Activated B cell treated with CpG ODN at 0.5 μM for 24 hours (primary cell): ENCODE measurements around the gene IFTAP. TPM values are rescaled to one million over a fixed set of nuclear protein-coding genes. Genes with fewer than 3 reads are reported as not detected.

Experiments used
- ATAC-seq: fragments of 200-7000 bp; cut with Tn5 transposase; one replicate; pipeline ENCODE4 v1.10.0; 2021; ENCODE audit warnings: low read depth, mild to moderate bottlenecking, moderate library complexity
- CTCF ChIA-PET: fragments of 350-600 bp; sonication (Branson Sonifier 250); formaldehyde crosslinking; loops from one replicate; lab custom pipeline; 2021; ENCODE audit warnings: antibody characterized with exemption; lab: Charles Lee
- POLR2A ChIA-PET: fragments of 350-600 bp; sonication (Branson Sonifier 250); formaldehyde crosslinking; loops from one replicate; lab custom pipeline; 2021; ENCODE audit warnings: antibody characterized with exemption; lab: Charles Lee
- DNase-seq: peaks from one replicate; pipeline ENCODE4 v3.0.0; 2022
- H3K27ac Mint-ChIP-seq: one replicate; pipeline ENCODE4 v1.8.0; 2020; ENCODE audit warnings: mixed read lengths
- H3K27me3 Mint-ChIP-seq: one replicate; pipeline ENCODE4 v1.8.0; 2021; ENCODE audit warnings: mixed read lengths
- H3K36me3 Mint-ChIP-seq: one replicate; pipeline ENCODE4 v1.8.0; 2021; ENCODE audit warnings: low read depth, mixed read lengths
- H3K4me1 Mint-ChIP-seq: one replicate; pipeline ENCODE4 v1.8.0; 2021; ENCODE audit warnings: mixed read lengths
- H3K4me3 Mint-ChIP-seq: one replicate; pipeline ENCODE4 v1.8.0; 2020; ENCODE audit warnings: mild to moderate bottlenecking, mixed read lengths
- H3K9me3 Mint-ChIP-seq: one replicate; pipeline ENCODE4 v1.8.0; 2020; ENCODE audit warnings: mixed read lengths
- CTCF ChIP-seq: fragments of 200-600 bp; IDR thresholded peaks from one replicate; pipeline ENCODE4 v1.8.0; 2022; ENCODE audit warnings: antibody characterized with exemption, mild to moderate bottlenecking
- intact Hi-C: fragments of 100-400 bp; cut with micrococcal nuclease; formaldehyde crosslinking; loops from one replicate; pipeline ENCODE4 v1.15.1; 2024
- total RNA-seq: library from RNA; stranded (reverse); gene quantifications from 2 replicates; pipeline ENCODE4 v1.2.3, GENCODE V29; 2022

The IFTAP gene
- total RNA-seq, 1 donor from 2014 or later, result 0.47 TPM

GRCh38 chr11:36695111-36695510 is 100.8 kb downstream of the IFTAP start:
- ChIA-PET POLR2A (no interaction called here), CTCF (no interaction called here)
- Mint-ChIP-seq H3K27ac (no peak overlapping the region), H3K4me1 (no peaks in the 10 kb centered on the region), H3K27me3 (no peaks in the 10 kb centered on the region), H3K9me3 (no peaks in the 10 kb centered on the region), H3K4me3 (no peak overlapping the region), H3K36me3 (no peaks in the 10 kb centered on the region)
- ATAC-seq (no peak), DNase-seq (no peak)
- no peak for TF ChIP-seq CTCF
- intact Hi-C loops, result no loop called here

GRCh38 chr11:36695571-36695970 is 101.3 kb downstream of the IFTAP start:
- H3K9me3 Mint-ChIP-seq, result no peaks in the 10 kb centered on the region
- TF ChIP-seq CTCF, result no peak
- no peaks in the 10 kb centered on the region for H3K36me3 Mint-ChIP-seq
- H3K27me3 Mint-ChIP-seq, result no peaks in the 10 kb centered on the region
- H3K4me1 Mint-ChIP-seq, result no peaks in the 10 kb centered on the region
- no peak for ATAC-seq
- ChIA-PET CTCF (no interaction called here), POLR2A (no interaction called here)
- intact Hi-C loops, result no loop called here
- H3K4me3 Mint-ChIP-seq, result no peak overlapping the region
- DNase-seq, result no peak
- no peak overlapping the region for H3K27ac Mint-ChIP-seq

GRCh38 chr11:36696550-36696949 is 102.2 kb downstream of the IFTAP start:
- H3K4me1 Mint-ChIP-seq, result no peaks in the 10 kb centered on the region
- TF ChIP-seq CTCF, result no peak
- H3K36me3 Mint-ChIP-seq, result no peaks in the 10 kb centered on the region
- no peak for ATAC-seq
- no peak for DNase-seq
- CTCF ChIA-PET, result interaction anchor here (1.1 kb wide), 1 partner anchor 50 kb away, joined by 3 read pairs; no protein-coding TSS in a partner anchor
- H3K27ac Mint-ChIP-seq, result no peak overlapping the region
- no peaks in the 10 kb centered on the region for H3K9me3 Mint-ChIP-seq
- H3K27me3 Mint-ChIP-seq, result no peaks in the 10 kb centered on the region
- intact Hi-C loops, result no loop called here
- POLR2A ChIA-PET, result no interaction called here
- no peak overlapping the region for H3K4me3 Mint-ChIP-seq

GRCh38 chr11:36699271-36699670 is 105.0 kb downstream of the IFTAP start:
- Mint-ChIP-seq H3K4me1 (no peaks in the 10 kb centered on the region), H3K27ac (no peak overlapping the region), H3K4me3 (no peak overlapping the region), H3K9me3 (no peaks in the 10 kb centered on the region), H3K27me3 (no peaks in the 10 kb centered on the region), H3K36me3 (no peaks in the 10 kb centered on the region)
- intact Hi-C loops, result no loop called here
- ChIA-PET CTCF (no interaction called here), POLR2A (no interaction called here)
- TF ChIP-seq CTCF, result no peak
- ATAC-seq (no peak), DNase-seq (no peak)

- POLR2A ChIA-PET, result no interaction called here
- ATAC-seq (no peak), DNase-seq (no peak)
- H3K27ac Mint-ChIP-seq, result no peak overlapping the region
- no peak overlapping the region for H3K4me3 Mint-ChIP-seq
- H3K27me3 Mint-ChIP-seq, result no peaks in the 10 kb centered on the region
- CTCF ChIA-PET, result interaction anchor here (1.5 kb wide), 1 partner anchor 47 kb away, joined by 5 read pairs; no protein-coding TSS in a partner anchor
- H3K36me3 Mint-ChIP-seq, result no peaks in the 10 kb centered on the region
- no peaks in the 10 kb centered on the region for H3K4me1 Mint-ChIP-seq
- H3K9me3 Mint-ChIP-seq, result no peaks in the 10 kb centered on the region
- no peak for TF ChIP-seq CTCF
- intact Hi-C loops, result no loop called here
Observed at GRCh38 chr11:36700246-36700645, 105.9 kb downstream of the IFTAP start.
